Prostate gland (tissue), 2 donors: ENCODE results near the gene LRRC8E. TPM values are rescaled to one million over a fixed set of nuclear protein-coding genes. Genes with fewer than 3 reads are reported as not detected.

ENCODE experiments used
- DNase-seq: peaks from one replicate; pipeline ENCODE4 v3.0.0-alpha.2; 2019; ENCODE audit warnings: low spot score
- H3K27ac ChIP-seq, 2 donors: fragments of 200-600 bp; sonication (generic); 2 replicates each; pipeline ENCODE4 v1.5.1; 2017 to 2019
- H3K27me3 ChIP-seq: fragments of 200-600 bp; sonication (generic); replicated peaks from 2 replicates; pipeline ENCODE4 v1.5.1; 2019; ENCODE audit not compliant: insufficient read depth
- H3K36me3 ChIP-seq, 2 donors: fragments of 200-600 bp; sonication (generic); 1 replicate in 1 of 2; 2 replicates in 1 of 2; pipeline versions ENCODE4 v1.5.1 to v1.8.1; 2017 to 2019
- H3K4me1 ChIP-seq: fragments of 200-600 bp; sonication (generic); replicated peaks from 2 replicates; pipeline ENCODE4 v1.5.1; 2019
- H3K4me3 ChIP-seq, 2 donors: fragments of 200-600 bp; sonication (generic); 2 replicates each; pipeline ENCODE4 v1.5.1; 2017 to 2019
- H3K9me3 ChIP-seq: fragments of 200-600 bp; sonication (generic); 2 replicates; pipeline ENCODE4 v1.5.1; 2017
- CTCF ChIP-seq, 4 experiments: fragments of 200-600 bp in 2 of 4; fragments of 450-650 bp in 2 of 4; sonication (generic) in 2 of 4; IDR thresholded peaks; 1 replicate in 3 of 4; 2 replicates in 1 of 4; pipeline ENCODE4 v1.5.1; 2016 to 2019; ENCODE audit warnings: antibody characterized with exemption in 4 of 4, mild to moderate bottlenecking in 2 of 4, moderate library complexity in 2 of 4
- POLR2A ChIP-seq: fragments of 450-650 bp; IDR thresholded peaks from one replicate; pipeline ENCODE4 v1.6.1; 2016; ENCODE audit warnings: antibody characterized with exemption, mild to moderate bottlenecking
- POLR2AphosphoS5 ChIP-seq: sonication (generic); formaldehyde crosslinking; IDR thresholded peaks from one replicate; pipeline ENCODE4 v1.6.1; 2017; ENCODE audit warnings: antibody characterized with exemption
- WGBS: methylation state at CpG from one replicate; pipeline ENCODE4 v1.1.5; 2018; 5-methylcytosine and 5-hydroxymethylcytosine counted together
- intact Hi-C: fragments of 100-400 bp; cut with DNase I; formaldehyde crosslinking; loops from one replicate; pipeline ENCODE4 v1.14.2; 2022
- total RNA-seq, 2 donors: library from RNA; depleted of rRNA; stranded (reverse); fragments of >200 nt; gene quantifications; one replicate each; pipeline ENCODE4 v1.1.0, GENCODE V29; 2016

LRRC8E gene
- total RNA-seq, 2 donors from 2014 or later: 4.8 to 11.7 TPM

GRCh38 chr19:7909471-7910067, 21.3 kb downstream of the LRRC8E start:
- 92% methylated on average over 21 of the region's 21 CpGs for WGBS
- no peak overlapping the region for H3K27ac ChIP-seq
- H3K36me3 ChIP-seq: peaks cover 11 to 27% of the 10 kb centered on the region in 2 donors
- intact Hi-C loops: no loop called here
- H3K4me3 ChIP-seq: no peak overlapping the region
- TF ChIP-seq POLR2A: no peak
- TF ChIP-seq CTCF (IDR thresholded peaks at IDR 0.05): no peak
- TF ChIP-seq POLR2AphosphoS5: no peak
- DNase-seq: no peak
- no peaks in the 10 kb centered on the region for H3K27me3 ChIP-seq
- H3K9me3 ChIP-seq: no peaks in the 10 kb centered on the region
- H3K4me1 ChIP-seq: peaks cover 10% of the 10 kb centered on the region

- H3K4me1 ChIP-seq: peaks cover under 1% of the 10 kb centered on the region
- 87% methylated on average over 54 of the region's 54 CpGs for WGBS
- no peaks in the 10 kb centered on the region for H3K27me3 ChIP-seq
- no peak overlapping the region for H3K4me3 ChIP-seq
- intact Hi-C loops: no loop called here
- no peak for DNase-seq
- TF ChIP-seq CTCF (IDR thresholded peaks at IDR 0.05) (no peak), POLR2A (no peak)
- H3K27ac ChIP-seq: no peak overlapping the region
- H3K36me3 ChIP-seq: peaks cover 11 to 27% of the 10 kb centered on the region in 2 donors
- H3K9me3 ChIP-seq: no peaks in the 10 kb centered on the region
Observed at GRCh38 chr19:7910321-7911161, 22.2 kb downstream of the LRRC8E start.

GRCh38 chr19:7911508-7912143, 23.3 kb downstream of the LRRC8E start:
- 92% methylated on average over 17 of the region's 18 CpGs for WGBS
- no peaks in the 10 kb centered on the region for H3K27me3 ChIP-seq
- no peak for TF ChIP-seq CTCF (IDR thresholded peaks at IDR 0.05)
- TF ChIP-seq POLR2A: no peak
- peaks cover 11 to 27% of the 10 kb centered on the region in 2 donors for H3K36me3 ChIP-seq
- intact Hi-C loops: no loop called here
- no peak for DNase-seq
- no peak overlapping the region for H3K27ac ChIP-seq
- no peaks in the 10 kb centered on the region for H3K9me3 ChIP-seq
- H3K4me3 ChIP-seq: no peak overlapping the region
- no peaks in the 10 kb centered on the region for H3K4me1 ChIP-seq

- intact Hi-C loops: no loop called here
- no peak overlapping the region for H3K27ac ChIP-seq
- no peaks in the 10 kb centered on the region for H3K27me3 ChIP-seq
- DNase-seq: no peak
- TF ChIP-seq POLR2A: no peak
- no peak for TF ChIP-seq CTCF (IDR thresholded peaks at IDR 0.05)
- TF ChIP-seq POLR2AphosphoS5: no peak
- peaks cover 11 to 27% of the 10 kb centered on the region in 2 donors for H3K36me3 ChIP-seq
- no peaks in the 10 kb centered on the region for H3K4me1 ChIP-seq
- 86% methylated on average over 29 of the region's 31 CpGs for WGBS
- no peaks in the 10 kb centered on the region for H3K9me3 ChIP-seq
- H3K4me3 ChIP-seq: no peak overlapping the region
Observed at GRCh38 chr19:7912144-7912696, 23.9 kb downstream of the LRRC8E start.
